DMS53 (cell line): ENCODE measurements around the gene NR2F1-AS1.
A peak's percentile ranks its signal among the peaks of the same experiment; 100 is the strongest.

Experiments
- DNase-seq: peaks from one replicate; lab custom pipeline; 2025; lab: John Stamatoyannopoulos, UW

Gene NR2F1-AS1

GRCh38 chr5:93603078-93603792 is 22.2 kb upstream of the NR2F1-AS1 start:
- no peak for DNase-seq

- no peak for DNase-seq
Observed at GRCh38 chr5:93602241-93603077, 21.4 kb upstream of the NR2F1-AS1 start.

- DNase-seq = no peak
Observed at GRCh38 chr5:93601802-93602155, 20.8 kb upstream of the NR2F1-AS1 start.

- DNase-seq = no peak
Observed at GRCh38 chr5:93601071-93601801, 20.2 kb upstream of the NR2F1-AS1 start.

- no peak for DNase-seq
Observed at GRCh38 chr5:93600409-93601070, 19.5 kb upstream of the NR2F1-AS1 start.

- DNase-seq = no peak
Observed at GRCh38 chr5:93599399-93600120, 18.5 kb upstream of the NR2F1-AS1 start.

- DNase-seq = no peak
Observed at GRCh38 chr5:93599001-93599379, 18.0 kb upstream of the NR2F1-AS1 start.

GRCh38 chr5:93598091-93599000 is 17.3 kb upstream of the NR2F1-AS1 start:
- no peak for DNase-seq

- peak; percentile 81 for DNase-seq
Observed at GRCh38 chr5:93596676-93597490, 15.9 kb upstream of the NR2F1-AS1 start.

- no peak for DNase-seq
Observed at GRCh38 chr5:93596310-93596675, 15.3 kb upstream of the NR2F1-AS1 start.

GRCh38 chr5:93595420-93596147 is 14.6 kb upstream of the NR2F1-AS1 start:
- DNase-seq = no peak

- no peak for DNase-seq
Observed at GRCh38 chr5:93594591-93595419, 13.8 kb upstream of the NR2F1-AS1 start.

- no peak for DNase-seq
Observed at GRCh38 chr5:93593476-93594131, 12.6 kb upstream of the NR2F1-AS1 start.

GRCh38 chr5:93592883-93593282 is 11.9 kb upstream of the NR2F1-AS1 start:
- DNase-seq = no peak

- DNase-seq = no peak
Observed at GRCh38 chr5:93591323-93591945, 10.4 kb upstream of the NR2F1-AS1 start.

GRCh38 chr5:93590493-93590892 is 9.5 kb upstream of the NR2F1-AS1 start:
- DNase-seq = no peak

- DNase-seq = no peak
Observed at GRCh38 chr5:93589829-93590215, 8.8 kb upstream of the NR2F1-AS1 start.
